HL-60 (cell line): ENCODE measurements around the gene PCTP.

ENCODE experiments used
- CTCF ChIP-seq: IDR thresholded peaks from one replicate; pipeline ENCODE4 v1.5.1; 2011; ENCODE audit warnings: low read length, control low read depth, inconsistent platforms; ENCODE audit not compliant: insufficient read depth
- POLR2AphosphoS5 ChIP-seq: IDR thresholded peaks from 2 replicates; pipeline ENCODE4 v1.6.1; 2012; ENCODE audit warnings: low read depth
- SPI1 ChIP-seq: IDR thresholded peaks from 2 replicates; pipeline ENCODE4 v1.6.1; 2012; ENCODE audit warnings: low read depth, mild to moderate bottlenecking, borderline replicate concordance

- TF ChIP-seq CTCF: no peak
- TF ChIP-seq POLR2AphosphoS5: no peak
- TF ChIP-seq SPI1: no peak
Observed at GRCh38 chr17:55757659-55758058, 6.8 kb downstream of the PCTP start.
